GF-D8 (cell line): Measurements from ENCODE around the gene SPCS3.
A peak's percentile ranks its signal among the peaks of the same experiment; 100 is the strongest.
"Not testable (repeated sequence)": the region's sequence is repeated elsewhere in the genome, so short reads cannot be mapped to it uniquely, and the experiment has no call there.

Source experiments
- DNase-seq: peaks from one replicate; lab custom pipeline; 2025; lab: John Stamatoyannopoulos, UW

Gene SPCS3

GRCh38 chr4:176306837-176307665, 12.7 kb upstream of the SPCS3 start:
- no peak for DNase-seq

- no peak for DNase-seq
These were observed 12.2 kb upstream of the SPCS3 start for GRCh38 chr4:176307666-176307930.

- no peak for DNase-seq
These were observed 11.3 kb upstream of the SPCS3 start for GRCh38 chr4:176308441-176308840.

GRCh38 chr4:176309046-176309445, 10.7 kb upstream of the SPCS3 start:
- DNase-seq: no peak

GRCh38 chr4:176309772-176310171, 10.0 kb upstream of the SPCS3 start:
- DNase-seq: no peak

GRCh38 chr4:176313596-176314336, 6.0 kb upstream of the SPCS3 start:
- DNase-seq: no peak

- DNase-seq: no peak
These were observed 539 bp upstream of the SPCS3 start for GRCh38 chr4:176319151-176319703.

GRCh38 chr4:176320340-176320975, 692 bp downstream of the SPCS3 start:
- peak; percentile 58 for DNase-seq

- no peak for DNase-seq
These were observed 1.2 kb downstream of the SPCS3 start for GRCh38 chr4:176320976-176321361.

GRCh38 chr4:176321589-176321988, 1.8 kb downstream of the SPCS3 start:
- no peak for DNase-seq

- DNase-seq: no peak
These were observed 3.9 kb downstream of the SPCS3 start for GRCh38 chr4:176323511-176324160.

GRCh38 chr4:176324876-176325275, 5.1 kb downstream of the SPCS3 start:
- DNase-seq: not testable (repeated sequence)

- DNase-seq: no peak
These were observed 13.3 kb downstream of the SPCS3 start for GRCh38 chr4:176333076-176333475.

GRCh38 chr4:176334066-176334465, 14.3 kb downstream of the SPCS3 start:
- DNase-seq: no peak

- no peak for DNase-seq
These were observed 15.7 kb downstream of the SPCS3 start for GRCh38 chr4:176335421-176335820.

- DNase-seq: no peak
These were observed 20.4 kb downstream of the SPCS3 start for GRCh38 chr4:176339936-176340761.

GRCh38 chr4:176340871-176341685, 21.3 kb downstream of the SPCS3 start:
- DNase-seq: no peak

- no peak for DNase-seq
These were observed 22.6 kb downstream of the SPCS3 start for GRCh38 chr4:176342384-176342783.

- no peak for DNase-seq
These were observed 23.5 kb downstream of the SPCS3 start for GRCh38 chr4:176343286-176343685.

GRCh38 chr4:176345346-176345745, 25.6 kb downstream of the SPCS3 start:
- DNase-seq: not testable (repeated sequence)
